SK-N-MC (cell line): ENCODE measurements around the gene TBRG4.

Experiments used
- EZH2 ChIP-seq: fragments of 200-600 bp; sonication (generic); IDR thresholded peaks from one replicate; pipeline ENCODE4 v1.6.1; 2017; ENCODE audit warnings: antibody characterized with exemption
- POLR2AphosphoS5 ChIP-seq: IDR thresholded peaks from 2 replicates; pipeline ENCODE4 v1.6.1; 2012; ENCODE audit warnings: mild to moderate bottlenecking, low read depth, low read length, borderline replicate concordance

DNA sequence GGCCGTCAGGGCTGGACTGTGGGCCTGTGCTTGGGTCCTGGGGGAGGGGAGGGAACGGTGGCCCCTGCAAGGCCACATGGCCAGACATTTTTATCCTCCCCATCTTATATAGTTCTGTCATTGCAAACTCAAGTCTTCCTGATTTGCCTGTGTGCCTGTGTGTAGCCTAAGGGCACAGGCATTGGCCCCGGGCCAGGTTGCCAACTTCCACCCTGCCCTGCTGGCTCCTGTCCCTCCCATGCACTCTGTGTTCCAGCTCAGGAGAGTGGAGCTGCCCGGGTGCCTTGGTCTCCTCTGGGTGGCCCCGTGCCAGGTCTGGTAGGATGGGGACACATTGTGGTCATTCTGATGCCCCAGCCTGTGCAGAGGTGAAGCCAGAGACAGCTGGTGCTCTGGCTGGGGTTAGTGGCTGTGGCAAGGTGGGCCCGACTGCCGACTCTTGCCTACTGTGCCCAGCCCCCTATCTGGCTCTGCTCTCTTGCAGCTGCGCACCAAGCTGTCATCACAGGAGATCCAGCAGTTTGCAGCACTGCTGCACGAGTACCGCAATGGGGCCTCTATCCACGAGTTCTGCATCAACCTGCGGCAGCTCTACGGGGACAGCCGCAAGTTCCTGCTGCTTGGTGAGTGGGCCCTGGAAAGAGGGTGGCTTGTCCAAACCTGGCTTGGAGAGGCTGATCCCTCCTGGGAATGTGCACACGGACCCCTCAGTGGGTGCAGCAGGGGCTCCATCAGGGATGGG is 37.5 kb downstream of the TBRG4 start:
- TF ChIP-seq EZH2 (no peak), POLR2AphosphoS5 (no peak)
